SU-DHL-6 (cell line): ENCODE results near the gene PIRT.

Experiments
- H2AFZ ChIP-seq: fragments of 200-600 bp; sonication (generic); 2 replicates; pipeline ENCODE4 v1.6.1; 2014; ENCODE audit warnings: low read depth, mild to moderate bottlenecking, moderate library complexity, mixed read lengths, antibody characterized with exemption, low read length; ENCODE audit not compliant: severe bottlenecking
- H3F3A ChIP-seq: fragments of 200-600 bp; shearing (Covaris generic); 2 replicates; pipeline ENCODE4 v1.6.0; 2016; ENCODE audit warnings: antibody characterized with exemption, mild to moderate bottlenecking; ENCODE audit not compliant: insufficient read depth
- H3K27ac ChIP-seq: fragments of 200-600 bp; sonication (generic); 2 replicates; pipeline ENCODE4 v1.5.1; 2016; ENCODE audit warnings: low read depth, mild to moderate bottlenecking, low read length, moderate library complexity, mixed read lengths
- H3K27me3 ChIP-seq: fragments of 200-600 bp; sonication (generic), shearing (Covaris generic); 2 replicates; pipeline ENCODE4 v1.6.0; 2014; ENCODE audit warnings: mild to moderate bottlenecking, low read length
- H3K36me3 ChIP-seq: fragments of 200-600 bp; sonication (generic); 2 replicates; pipeline ENCODE4 v1.6.1; 2014; ENCODE audit warnings: mild to moderate bottlenecking, low read length, mixed read lengths
- H3K4me2 ChIP-seq: fragments of 300-600, 200-600 bp; shearing (Covaris generic), sonication (generic); 2 replicates; pipeline ENCODE4 v1.6.0; 2014; ENCODE audit warnings: low read length, low read depth, mild to moderate bottlenecking; ENCODE audit not compliant: poor library complexity, severe bottlenecking
- H3K4me3 ChIP-seq: fragments of 200-600 bp; sonication (generic); 2 replicates; pipeline ENCODE4 v1.5.1; 2014; ENCODE audit warnings: antibody characterized with exemption, low read length, mild to moderate bottlenecking, mixed read lengths; ENCODE audit not compliant: insufficient read depth, poor library complexity, severe bottlenecking
- H3K79me2 ChIP-seq: fragments of 200-600 bp; sonication (generic); 2 replicates; pipeline ENCODE4 v1.6.1; 2014; ENCODE audit warnings: mild to moderate bottlenecking, low read length, moderate library complexity; ENCODE audit not compliant: insufficient read depth
- H3K9ac ChIP-seq: fragments of 200-600 bp; sonication (generic); 2 replicates; pipeline ENCODE4 v1.7.0; 2014; ENCODE audit warnings: mild to moderate bottlenecking, low read length
- H3K9me2 ChIP-seq: fragments of 200-600 bp; sonication (generic); replicated peaks from 2 replicates; pipeline ENCODE4 v1.6.1; 2014; ENCODE audit warnings: low read length; ENCODE audit not compliant: insufficient read depth
- H3K9me3 ChIP-seq: fragments of 200-600 bp; sonication (generic); 2 replicates; pipeline ENCODE4 v1.6.1; 2014; ENCODE audit warnings: low read length, mixed read lengths; ENCODE audit not compliant: insufficient read depth
- H4K20me1 ChIP-seq: fragments of 200-600 bp; sonication (generic); 2 replicates; pipeline ENCODE4 v1.6.1; 2014; ENCODE audit warnings: low read depth, mild to moderate bottlenecking, antibody characterized with exemption, low read length, moderate library complexity, mixed read lengths
- CTCF ChIP-seq: fragments of 200-600 bp; sonication (generic); IDR thresholded peaks from one replicate; pipeline ENCODE4 v1.5.1; 2017; ENCODE audit warnings: antibody characterized with exemption, mild to moderate bottlenecking, low read length, moderate library complexity; ENCODE audit not compliant: insufficient read depth, poor library complexity, severe bottlenecking
- EZH2phosphoT487 ChIP-seq: fragments of 200-600 bp; sonication (generic), shearing (Covaris generic); conservative IDR thresholded peaks from 2 replicates; pipeline ENCODE4 v1.6.1; 2018; ENCODE audit warnings: mild to moderate bottlenecking, antibody characterized with exemption, low read length, moderate library complexity, mixed read lengths

The PIRT gene

GRCh38 chr17:10836145-10836544 is 1.7 kb downstream of the PIRT start:
- Histone ChIP-seq H4K20me1 (no peaks in the 10 kb centered on the region), H3K27ac (no peak overlapping the region), H3K4me3 (no peak overlapping the region), H3F3A (no peaks in the 10 kb centered on the region), H3K9ac (no peak overlapping the region), H3K27me3 (no peaks in the 10 kb centered on the region), H3K9me3 (no peaks in the 10 kb centered on the region), H3K36me3 (no peaks in the 10 kb centered on the region), H2AFZ (no peak overlapping the region), H3K79me2 (no peaks in the 10 kb centered on the region), H3K4me2 (no peak overlapping the region), H3K9me2 (no peaks in the 10 kb centered on the region)
- no peak for TF ChIP-seq CTCF

DNA sequence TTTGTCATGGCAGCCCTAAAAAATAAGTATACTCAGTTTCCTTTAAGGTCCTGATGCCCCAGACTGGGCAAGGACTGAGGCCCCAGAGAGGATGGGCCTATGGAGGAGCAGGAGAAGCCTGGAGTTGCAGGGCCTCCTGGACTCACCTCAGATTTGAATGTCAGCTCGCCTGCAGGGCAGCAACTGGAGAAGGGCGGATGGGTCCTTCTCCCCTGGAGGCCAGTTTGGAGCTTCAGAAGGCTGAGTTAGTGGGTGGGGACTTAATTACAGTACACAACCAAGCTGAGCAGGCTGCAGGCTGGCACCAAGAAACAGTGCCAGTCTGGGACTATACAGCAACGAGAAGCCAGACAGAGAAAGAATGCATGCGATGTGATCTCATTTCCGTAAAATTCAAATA is 6.2 kb downstream of the PIRT start:
- Histone ChIP-seq H2AFZ (no peak overlapping the region), H3K9me2 (no peaks in the 10 kb centered on the region), H3F3A (no peaks in the 10 kb centered on the region), H4K20me1 (no peaks in the 10 kb centered on the region), H3K79me2 (no peaks in the 10 kb centered on the region), H3K4me3 (no peak overlapping the region), H3K9ac (no peak overlapping the region), H3K9me3 (no peaks in the 10 kb centered on the region), H3K36me3 (no peaks in the 10 kb centered on the region), H3K27ac (no peak overlapping the region), H3K4me2 (no peak overlapping the region), H3K27me3 (no peaks in the 10 kb centered on the region)
- TF ChIP-seq EZH2phosphoT487 = no peak
- TF ChIP-seq CTCF = no peak

DNA sequence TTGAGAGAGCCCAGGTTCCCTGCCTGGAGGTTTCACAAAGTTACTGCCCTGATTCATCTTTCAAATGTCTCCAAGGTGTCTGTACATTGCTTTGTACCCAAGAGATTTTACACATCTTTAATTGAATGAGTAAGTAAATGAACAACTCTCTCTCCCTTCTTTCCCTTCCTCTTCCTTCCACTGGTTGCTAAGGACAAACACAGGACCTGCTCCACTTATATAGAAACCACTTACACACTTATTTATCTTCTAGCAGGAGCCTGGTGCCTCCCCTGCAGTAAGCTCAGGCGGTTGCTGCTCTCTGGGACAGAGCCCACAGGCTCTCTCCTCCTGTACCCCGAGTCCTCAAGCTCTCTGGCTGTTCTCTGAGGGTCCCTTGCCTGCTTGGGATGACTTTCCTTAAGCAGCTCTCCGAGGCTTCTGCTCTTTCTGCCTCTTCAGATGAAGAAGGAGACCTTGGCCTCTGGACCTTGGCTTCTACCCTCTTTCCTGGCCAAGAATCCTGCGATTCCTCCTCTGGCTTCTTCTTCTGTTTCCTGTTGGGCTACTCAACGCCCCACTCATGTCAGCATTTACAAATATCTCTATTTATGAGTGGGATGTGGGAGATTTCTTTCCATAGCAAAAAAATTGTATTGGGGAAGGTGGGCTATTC is 9.9 kb downstream of the PIRT start:
- Histone ChIP-seq H3K9ac (no peak overlapping the region), H3F3A (no peaks in the 10 kb centered on the region), H3K79me2 (no peaks in the 10 kb centered on the region), H3K27ac (no peak overlapping the region), H2AFZ (no peak overlapping the region), H3K9me3 (no peaks in the 10 kb centered on the region), H4K20me1 (no peaks in the 10 kb centered on the region), H3K36me3 (no peaks in the 10 kb centered on the region), H3K4me3 (no peak overlapping the region), H3K9me2 (no peaks in the 10 kb centered on the region), H3K27me3 (no peaks in the 10 kb centered on the region), H3K4me2 (no peak overlapping the region)
- TF ChIP-seq CTCF (no peak), EZH2phosphoT487 (no peak)
